PC-9 (cell line): ENCODE data around the gene RBMS3. TPM values are rescaled to one million over a fixed set of nuclear protein-coding genes. Genes with fewer than 3 reads are reported as not detected.
"Not testable (repeated sequence)": the region's sequence is repeated elsewhere in the genome, so short reads cannot be mapped to it uniquely, and the experiment has no call there.

Source experiments
- BruUV-seq: library from RNA; stranded (reverse); fragments of 400-500 nt; replicated peaks from 2 replicates; lab custom pipeline; 2021; lab: Mats Ljungman, UMichigan
- CTCF ChIA-PET: fragments of 300-600 bp; sonication (Branson Sonifier 250); formaldehyde crosslinking; loops from one replicate; lab custom pipeline; 2022; ENCODE audit warnings: antibody characterized with exemption; lab: Charles Lee
- POLR2A ChIA-PET: fragments of 300-600 bp; sonication (Branson Sonifier 250); formaldehyde crosslinking; loops from one replicate; lab custom pipeline; 2022; ENCODE audit warnings: antibody characterized with exemption; ENCODE audit not compliant: unreplicated experiment; lab: Charles Lee
- DNase-seq, 2 experiments: peaks; one replicate each; pipeline versions ENCODE4 v3.0.0 to v3.0.0-alpha.2; 2015 to 2022; ENCODE audit warnings: mixed read lengths in 1 of 2
- H2AFZ ChIP-seq: fragments of 200-600 bp; sonication (generic); 2 replicates; pipeline ENCODE4 v1.8.1; 2017; ENCODE audit warnings: antibody characterized with exemption
- H3F3A ChIP-seq: fragments of 200-600 bp; sonication (generic); 2 replicates; pipeline ENCODE4 v1.8.1; 2017; ENCODE audit warnings: antibody characterized with exemption, mild to moderate bottlenecking, low read depth; ENCODE audit not compliant: insufficient read depth
- H3K27ac ChIP-seq: fragments of 200-600 bp; sonication (generic); 2 replicates; pipeline ENCODE4 v1.6.1; 2016; ENCODE audit warnings: mixed run types
- H3K27me3 ChIP-seq: fragments of 200-600 bp; sonication (generic); 2 replicates; pipeline ENCODE4 v1.6.1; 2016; ENCODE audit warnings: low read depth, mixed run types; ENCODE audit not compliant: insufficient read depth
- H3K36me3 ChIP-seq: fragments of 200-600 bp; sonication (generic); 2 replicates; pipeline ENCODE4 v1.6.1; 2016; ENCODE audit warnings: low read depth, mixed run types
- H3K4me1 ChIP-seq: fragments of 200-600 bp; sonication (generic); replicated peaks from 2 replicates; pipeline ENCODE4 v1.6.1; 2016; ENCODE audit warnings: mixed run types; ENCODE audit not compliant: insufficient read depth
- H3K4me2 ChIP-seq: fragments of 200-600 bp; sonication (generic); 2 replicates; pipeline ENCODE4 v1.6.1; 2017; ENCODE audit warnings: mixed run types
- H3K4me3 ChIP-seq: fragments of 200-600 bp; sonication (generic); 2 replicates; pipeline ENCODE4 v1.6.1; 2016; ENCODE audit warnings: mixed run types
- H3K79me2 ChIP-seq: fragments of 200-600 bp; sonication (generic); 2 replicates; pipeline ENCODE4 v1.6.1; 2017; ENCODE audit warnings: low read depth, mixed run types
- H3K9me2 ChIP-seq: fragments of 200-600 bp; sonication (generic); 2 replicates; pipeline ENCODE4 v1.8.1; 2017; ENCODE audit warnings: mild to moderate bottlenecking; ENCODE audit not compliant: insufficient read depth
- H3K9me3 ChIP-seq: fragments of 200-600 bp; sonication (generic); 2 replicates; pipeline ENCODE4 v1.8.1; 2016; ENCODE audit warnings: low read depth; ENCODE audit not compliant: insufficient read depth
- H4K20me1 ChIP-seq: fragments of 200-600 bp; sonication (generic); 2 replicates; pipeline ENCODE4 v1.8.1; 2017; ENCODE audit not compliant: insufficient read depth
- CTCF ChIP-seq: fragments of 200-600 bp; sonication (generic); conservative IDR thresholded peaks from 2 replicates; pipeline ENCODE4 v1.6.1; 2017; ENCODE audit warnings: mixed run types, antibody characterized with exemption, mild to moderate bottlenecking, moderate library complexity
- EZH2 ChIP-seq: fragments of 200-600 bp; sonication (generic); IDR thresholded peaks from 2 replicates; pipeline ENCODE4 v1.8.0; 2017; ENCODE audit warnings: antibody characterized with exemption, low read depth
- intact Hi-C: fragments of 100-400 bp; cut with micrococcal nuclease; formaldehyde crosslinking; loops from one replicate; pipeline ENCODE4 v1.10.0; 2022; ENCODE audit not compliant: unreplicated experiment
- total RNA-seq: library from RNA; stranded (reverse); gene quantifications from 2 replicates; pipeline ENCODE4 v1.2.3, GENCODE V29; 2021

The RBMS3 gene
- total RNA-seq, 1 experiment from 2014 or later: 3.5 TPM

DNA sequence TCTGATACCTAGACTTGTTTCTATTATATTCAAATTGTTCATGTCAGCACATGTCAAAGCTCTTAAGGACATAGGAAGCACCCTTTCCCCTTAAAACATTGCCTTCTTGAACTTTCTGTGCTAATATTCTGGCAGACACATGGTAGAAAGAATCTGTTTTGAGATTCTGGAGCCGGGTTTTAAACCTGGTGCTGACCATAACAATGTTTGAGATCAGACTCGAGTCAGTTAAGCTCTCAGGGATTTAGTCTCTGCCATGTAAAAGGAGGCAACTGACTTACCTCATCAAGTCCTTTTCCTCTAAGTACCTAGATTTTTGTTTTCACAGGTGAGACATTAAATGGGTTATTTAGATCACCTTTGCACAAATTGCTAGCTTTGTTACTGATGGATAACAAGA, 38.9 kb downstream of the RBMS3 start:
- intact Hi-C loops: no loop called here
- H3K79me2 ChIP-seq: no peaks in the 10 kb centered on the region
- POLR2A ChIA-PET: no interaction called here

DNA sequence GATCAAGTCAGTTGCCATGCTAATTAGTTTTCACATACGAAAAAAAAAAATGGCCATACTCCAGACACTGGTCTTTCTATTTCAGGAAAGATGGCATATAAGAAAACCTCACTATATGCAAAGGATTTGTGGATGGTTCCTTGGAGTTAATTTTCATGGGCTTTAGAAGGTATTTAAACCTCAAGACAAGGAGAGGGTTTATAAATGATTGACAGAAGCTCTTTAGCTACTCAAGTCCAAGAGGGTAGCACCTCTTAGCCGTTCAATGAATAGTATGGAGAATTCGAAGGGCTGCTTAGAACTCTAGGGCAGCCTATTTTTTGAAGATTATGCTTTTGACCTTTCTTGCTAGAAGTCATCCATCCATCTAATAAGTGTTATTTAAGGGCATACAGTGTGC, 41.7 kb downstream of the RBMS3 start:
- Histone ChIP-seq H3K27me3 (no peaks in the 10 kb centered on the region), H3K36me3 (no peaks in the 10 kb centered on the region), H3K9me3 (no peaks in the 10 kb centered on the region), H3K27ac (no peak overlapping the region), H4K20me1 (no peaks in the 10 kb centered on the region; the same call in 1 of the 2 replicates), H3F3A (no peaks in the 10 kb centered on the region), H3K4me1 (no peaks in the 10 kb centered on the region), H3K4me2 (no peak overlapping the region), H3K4me3 (no peak overlapping the region), H3K9me2 (no peaks in the 10 kb centered on the region), H3K79me2 (no peaks in the 10 kb centered on the region), H2AFZ (no peak overlapping the region)
- no peak for DNase-seq
- TF ChIP-seq CTCF (no peak), EZH2 (no peak)
- intact Hi-C loops: no loop called here
- BruUV-seq: no TSS peak
- ChIA-PET CTCF (no interaction called here), POLR2A (no interaction called here)

More for the DNA sequence above, 38.9 kb downstream of the RBMS3 start:
- no peaks in the 10 kb centered on the region for H3K27me3 ChIP-seq
- no peak overlapping the region for H3K27ac ChIP-seq
- no peaks in the 10 kb centered on the region for H3K36me3 ChIP-seq
- no peaks in the 10 kb centered on the region for H3K4me1 ChIP-seq
- TF ChIP-seq EZH2 (no peak), CTCF (no peak)
- H4K20me1 ChIP-seq: no peaks in the 10 kb centered on the region; the same call in 1 of the 2 replicates
- no peaks in the 10 kb centered on the region for H3F3A ChIP-seq
- CTCF ChIA-PET: interaction anchor here (0.6 kb wide), 1 partner anchor 466 kb away, joined by 5 read pairs; no protein-coding TSS in a partner anchor
- DNase-seq: no peak
- no peak overlapping the region for H2AFZ ChIP-seq
- no peak overlapping the region for H3K4me2 ChIP-seq
- H3K9me2 ChIP-seq: no peaks in the 10 kb centered on the region
- no peak overlapping the region for H3K4me3 ChIP-seq
- no TSS peak for BruUV-seq
- H3K9me3 ChIP-seq: no peaks in the 10 kb centered on the region

GRCh38 chr3:29324180-29324651, 43.3 kb downstream of the RBMS3 start:
- Histone ChIP-seq H3K36me3 (no peaks in the 10 kb centered on the region), H3F3A (no peaks in the 10 kb centered on the region), H3K4me2 (no peak overlapping the region), H3K9me2 (no peaks in the 10 kb centered on the region), H4K20me1 (no peaks in the 10 kb centered on the region; the same call in 1 of the 2 replicates), H3K27me3 (no peaks in the 10 kb centered on the region), H2AFZ (no peak overlapping the region), H3K4me1 (no peaks in the 10 kb centered on the region), H3K4me3 (no peak overlapping the region), H3K79me2 (no peaks in the 10 kb centered on the region), H3K9me3 (no peaks in the 10 kb centered on the region), H3K27ac (no peak overlapping the region)
- intact Hi-C loops: no loop called here
- no TSS peak for BruUV-seq
- ChIA-PET POLR2A (no interaction called here), CTCF (no interaction called here)
- DNase-seq: no peak
- TF ChIP-seq EZH2 (no peak), CTCF (no peak)

GRCh38 chr3:29326540-29326939, 45.7 kb downstream of the RBMS3 start:
- H3K4me2 ChIP-seq, H3K4me3 ChIP-seq, H3K36me3 ChIP-seq, H2AFZ ChIP-seq, H3K9me2 ChIP-seq, DNase-seq, H3K27me3 ChIP-seq, H3F3A ChIP-seq, H3K9me3 ChIP-seq, H3K79me2 ChIP-seq, H4K20me1 ChIP-seq, H3K4me1 ChIP-seq, H3K27ac ChIP-seq, CTCF ChIA-PET, BruUV-seq, intact Hi-C loops: not testable (repeated sequence)
- POLR2A ChIA-PET: interaction anchor here (0.6 kb wide), 1 partner anchor 641 kb away, joined by 4 read pairs; no protein-coding TSS in a partner anchor
